PC-9 (cell line): ENCODE measurements around the gene RIPOR3.

Experiments
- CTCF ChIP-seq: fragments of 200-600 bp; sonication (generic); conservative IDR thresholded peaks from 2 replicates; pipeline ENCODE4 v1.6.1; 2017; ENCODE audit warnings: mixed run types, antibody characterized with exemption, mild to moderate bottlenecking, moderate library complexity
- EZH2 ChIP-seq: fragments of 200-600 bp; sonication (generic); IDR thresholded peaks from 2 replicates; pipeline ENCODE4 v1.8.0; 2017; ENCODE audit warnings: antibody characterized with exemption, low read depth

DNA sequence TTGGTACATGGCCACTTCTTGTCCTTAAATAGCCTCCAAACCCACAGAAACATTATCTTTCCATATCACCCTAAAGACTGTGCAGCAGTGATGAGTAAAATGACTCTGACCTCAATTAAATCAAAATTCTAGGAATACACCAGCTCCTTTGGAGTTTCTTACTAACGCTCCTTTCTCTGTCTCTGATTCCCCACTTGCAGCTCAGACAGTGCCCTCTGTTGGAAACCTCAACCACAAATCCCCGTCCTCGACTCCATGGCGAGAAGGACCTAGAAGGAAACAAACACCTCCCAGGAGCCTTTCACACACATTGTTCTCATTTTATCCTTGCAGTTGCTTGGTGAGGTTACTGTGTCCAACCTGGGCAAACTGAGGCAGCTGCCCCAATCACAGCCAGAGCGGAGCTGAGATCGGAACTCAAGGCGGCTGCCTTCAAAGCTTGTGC is 22.3 kb upstream of the RIPOR3 start:
- TF ChIP-seq CTCF, result no peak
- TF ChIP-seq EZH2, result no peak
